ENCODE results near the gene PDC.
"Not testable (repeated sequence)": the region's sequence is repeated elsewhere in the genome, so short reads cannot be mapped to it uniquely, and the experiment has no call there.

PDC gene

DNA sequence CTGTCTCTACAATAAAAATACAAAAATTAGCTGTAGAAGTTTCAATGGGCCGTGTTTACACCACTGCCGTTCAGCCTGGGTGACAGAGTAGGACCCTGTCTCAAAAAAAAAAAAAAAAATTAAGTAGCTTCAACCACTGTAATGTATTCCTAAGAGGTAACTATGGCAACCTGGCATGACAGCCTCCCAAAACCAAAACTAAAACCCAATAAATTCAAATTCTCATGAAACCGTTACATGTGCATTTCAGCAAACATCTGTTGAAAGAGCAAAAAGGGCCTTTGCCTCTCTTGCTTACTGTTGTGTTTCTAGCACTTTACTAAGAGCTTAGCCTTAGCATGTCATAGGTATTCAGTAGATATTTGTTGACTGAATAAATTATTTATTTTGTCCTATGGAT lies 51.8 kb downstream of the PDC start:
- no peak overlapping the region for H3K4me3 ChIP-seq (ENCODE audit: insufficient read depth, low read depth, low read length)
- H3K27me3 ChIP-seq (ENCODE audit: control insufficient read depth, insufficient read depth, low read length, poor library complexity, severe bottlenecking) = no peaks in the 10 kb centered on the region
- H3K27ac ChIP-seq (ENCODE audit: insufficient read depth, low read depth, low read length, poor library complexity, severe bottlenecking) = no peak overlapping the region
- WGBS, 2 experiments = 92 to 97% methylated on average over 3 of the region's 3 CpGs
- no peaks in the 10 kb centered on the region for H3K9me3 ChIP-seq (ENCODE audit: control insufficient read depth, low read length)
- peaks cover 6% of the 10 kb centered on the region for H3K36me3 ChIP-seq (ENCODE audit: control insufficient read depth, insufficient read depth, low read length)
- no peaks in the 10 kb centered on the region for H3K4me1 ChIP-seq (ENCODE audit: control insufficient read depth, insufficient read depth, low read length)

DNA sequence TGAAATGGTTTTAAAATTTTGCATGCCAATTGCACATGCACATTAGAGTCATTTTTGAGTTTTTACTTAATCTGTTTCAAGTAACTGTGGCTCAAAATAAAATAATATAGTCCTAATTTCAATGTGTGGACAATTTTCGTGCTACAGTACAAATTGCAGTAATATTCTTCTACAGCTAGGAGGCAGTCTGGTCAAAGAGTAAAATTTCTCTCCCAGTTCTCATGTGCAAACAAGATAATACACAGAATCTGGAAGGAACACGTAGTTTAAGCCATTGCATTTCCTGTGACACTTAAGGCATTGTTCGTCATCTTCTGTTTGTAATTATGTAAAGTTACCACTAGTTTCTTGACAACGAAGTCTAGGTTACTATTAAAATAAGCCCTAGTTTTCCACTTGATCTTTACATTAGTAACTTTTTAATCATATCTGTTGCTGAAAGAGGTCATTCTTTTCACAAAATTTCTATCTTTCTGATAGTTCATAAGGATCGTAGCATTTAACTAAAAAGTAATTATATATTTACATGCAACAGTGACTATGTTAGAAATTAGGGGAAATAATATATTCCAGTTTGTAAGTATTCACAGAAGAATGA lies 56.4 kb downstream of the PDC start:
- Histone ChIP-seq H3K4me3 (ENCODE audit: insufficient read depth, low read depth, low read length) (no peak overlapping the region), H3K27me3 (ENCODE audit: control insufficient read depth, insufficient read depth, low read length, poor library complexity, severe bottlenecking) (no peaks in the 10 kb centered on the region), H3K27ac (ENCODE audit: insufficient read depth, low read depth, low read length, poor library complexity, severe bottlenecking) (no peak overlapping the region), H3K9me3 (ENCODE audit: control insufficient read depth, low read length) (no peaks in the 10 kb centered on the region), H3K36me3 (ENCODE audit: control insufficient read depth, insufficient read depth, low read length) (peaks cover 6% of the 10 kb centered on the region), H3K4me1 (ENCODE audit: control insufficient read depth, insufficient read depth, low read length) (no peaks in the 10 kb centered on the region)
- WGBS, 2 experiments = 93 to 95% methylated on average over 3 to 4 of the region's 5 CpGs

DNA sequence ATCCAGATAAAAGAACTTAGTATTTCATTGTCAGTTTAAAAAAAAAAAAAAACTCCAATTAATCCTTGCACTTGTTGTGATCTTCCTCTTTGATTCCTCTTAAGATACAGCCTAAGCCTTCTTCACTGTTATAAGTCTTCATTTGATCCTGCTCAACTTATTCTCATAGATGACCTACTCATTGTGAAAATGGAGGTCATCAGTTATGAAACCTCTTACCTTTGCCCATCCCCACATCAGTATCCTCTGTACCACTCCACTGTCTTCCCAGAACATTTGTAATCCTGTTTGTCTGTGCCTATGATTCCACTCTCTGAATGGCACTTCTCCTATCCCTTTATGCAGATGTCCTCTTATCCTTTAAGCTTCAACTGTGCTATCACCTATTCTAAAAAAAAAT lies 57.3 kb downstream of the PDC start:
- Histone ChIP-seq H3K27ac (ENCODE audit: insufficient read depth, low read depth, low read length, poor library complexity, severe bottlenecking) (no peak overlapping the region), H3K4me1 (ENCODE audit: control insufficient read depth, insufficient read depth, low read length) (no peaks in the 10 kb centered on the region), H3K4me3 (ENCODE audit: insufficient read depth, low read depth, low read length) (no peak overlapping the region), H3K36me3 (ENCODE audit: control insufficient read depth, insufficient read depth, low read length) (peaks cover 6% of the 10 kb centered on the region), H3K9me3 (ENCODE audit: control insufficient read depth, low read length) (no peaks in the 10 kb centered on the region), H3K27me3 (ENCODE audit: control insufficient read depth, insufficient read depth, low read length, poor library complexity, severe bottlenecking) (no peaks in the 10 kb centered on the region)

DNA sequence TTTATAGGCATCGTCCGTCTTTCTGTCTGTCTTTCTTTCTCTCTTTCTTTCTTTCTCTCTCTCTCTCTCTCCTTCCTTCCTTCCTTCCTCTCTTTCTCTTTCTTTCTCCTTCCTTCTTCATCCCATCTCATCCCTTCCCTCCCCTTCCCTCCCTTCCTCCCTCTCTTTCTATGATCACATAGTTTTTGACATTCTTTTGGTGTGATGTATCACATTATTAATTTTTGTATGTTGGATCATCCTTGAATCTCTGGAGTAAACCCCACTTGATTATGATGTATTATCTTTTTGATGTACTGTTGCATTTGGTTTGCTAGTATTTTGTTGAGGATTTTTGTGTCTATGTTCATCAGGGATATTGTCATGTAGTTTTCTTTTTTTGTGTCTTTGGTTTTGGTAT lies 59.5 kb downstream of the PDC start:
- H3K27ac ChIP-seq (ENCODE audit: insufficient read depth, low read depth, low read length, poor library complexity, severe bottlenecking); H3K9me3 ChIP-seq (ENCODE audit: control insufficient read depth, low read length); H3K36me3 ChIP-seq (ENCODE audit: control insufficient read depth, insufficient read depth, low read length); H3K4me1 ChIP-seq (ENCODE audit: control insufficient read depth, insufficient read depth, low read length); H3K4me3 ChIP-seq (ENCODE audit: insufficient read depth, low read depth, low read length); H3K27me3 ChIP-seq (ENCODE audit: control insufficient read depth, insufficient read depth, low read length, poor library complexity, severe bottlenecking): not testable (repeated sequence)
- WGBS, 2 experiments = 94 to 95% methylated on average over 2 of the region's 2 CpGs
